ENCODE data around the gene ABTB2.
A peak's percentile ranks its signal among the peaks of the same experiment; 100 is the strongest.

Gene ABTB2

GRCh38 chr11:34114471-34114870, 243.3 kb downstream of the ABTB2 start:
- no peak for DNase-seq (ENCODE audit: low spot score)

- DNase-seq (ENCODE audit: low spot score), result no peak
Observed at GRCh38 chr11:34114014-34114413, 243.8 kb downstream of the ABTB2 start.

- no peak for DNase-seq (ENCODE audit: low spot score)
Observed at GRCh38 chr11:34111722-34112270, 246.0 kb downstream of the ABTB2 start.

GRCh38 chr11:34105957-34106504, 251.8 kb downstream of the ABTB2 start:
- no peak for DNase-seq (ENCODE audit: low spot score)

GRCh38 chr11:34105079-34105956, 252.5 kb downstream of the ABTB2 start, which contains the start of gene NAT10:
NAT10 (plus strand) TSS chr11:34105629; CDS start chr11:34108226, 2,597 bp downstream.
- peak; percentile 98 for DNase-seq (ENCODE audit: low spot score)

GRCh38 chr11:34104680-34105078, 253.1 kb downstream of the ABTB2 start:
- DNase-seq (ENCODE audit: low spot score), result peak; percentile 4

Small RNA genes lying within 50 kb of the gene (small RNA-seq; reads per million reads assigned to genes)
- gene AL035079.1 (0 reads per million in 2 experiments), gene RF00019 (0 reads per million in 2 experiments)

Data from SK-N-DZ (cell line).